Stomach smooth muscle (tissue), 2 donors: Measurements from ENCODE around the gene CTNNA3.
"Not testable (repeated sequence)": the region's sequence is repeated elsewhere in the genome, so short reads cannot be mapped to it uniquely, and the experiment has no call there.

Source experiments
- H3K27ac ChIP-seq: one replicate; pipeline ENCODE4 v1.7.0; 2013; ENCODE audit warnings: mild to moderate bottlenecking, low read length, inconsistent platforms
- H3K27me3 ChIP-seq, 2 donors: one replicate each; pipeline ENCODE4 v1.7.0; 2013; ENCODE audit warnings: low read length in 2 of 2; ENCODE audit not compliant: insufficient read depth in 2 of 2, control insufficient read depth in 1 of 2
- H3K36me3 ChIP-seq, 2 donors: one replicate each; pipeline ENCODE4 v1.7.0; 2013; ENCODE audit warnings: low read length in 2 of 2; ENCODE audit not compliant: control insufficient read depth in 2 of 2, insufficient read depth in 2 of 2
- H3K4me1 ChIP-seq: one replicate; pipeline ENCODE4 v1.7.0; 2013; ENCODE audit warnings: low read length; ENCODE audit not compliant: control insufficient read depth, insufficient read depth
- H3K4me3 ChIP-seq, 2 donors: one replicate each; pipeline ENCODE4 v1.7.0; 2013; ENCODE audit warnings: low read length in 2 of 2
- H3K9ac ChIP-seq, 2 donors: one replicate each; pipeline ENCODE4 v1.7.0; 2013; ENCODE audit warnings: low read length in 2 of 2, mild to moderate bottlenecking in 1 of 2
- H3K9me3 ChIP-seq, 2 donors: one replicate each; pipeline ENCODE4 v1.7.0; 2013; ENCODE audit warnings: low read length in 2 of 2; ENCODE audit not compliant: control insufficient read depth in 2 of 2
- donor health status: healthy.
- donor health status: Pancreatic carcinoma.

Gene CTNNA3

GRCh38 chr10:67473850-67474633 lies 222.0 kb downstream of the CTNNA3 start:
- Histone ChIP-seq H3K36me3 (no peaks in the 10 kb centered on the region), H3K4me1 (no peaks in the 10 kb centered on the region)

GRCh38 chr10:67471022-67471421 lies 225.0 kb downstream of the CTNNA3 start:
- no peak overlapping the region for H3K27ac ChIP-seq
- no peaks in the 10 kb centered on the region for H3K36me3 ChIP-seq
- H3K27me3 ChIP-seq = no peaks in the 10 kb centered on the region
- H3K9me3 ChIP-seq = no peaks in the 10 kb centered on the region
- H3K9ac ChIP-seq = no peak overlapping the region
- no peak overlapping the region for H3K4me3 ChIP-seq
- H3K4me1 ChIP-seq = no peaks in the 10 kb centered on the region

More at GRCh38 chr10:67473850-67474633, 222.0 kb downstream of the CTNNA3 start:
- no peak overlapping the region for H3K4me3 ChIP-seq
- no peaks in the 10 kb centered on the region for H3K27me3 ChIP-seq
- H3K9ac ChIP-seq = no peak overlapping the region
- peaks cover 0 to 6% of the 10 kb centered on the region in 2 donors for H3K9me3 ChIP-seq
- no peak overlapping the region for H3K27ac ChIP-seq

GRCh38 chr10:67464278-67464677 lies 231.7 kb downstream of the CTNNA3 start:
- Histone ChIP-seq H3K27ac (no peak overlapping the region), H3K4me3 (no peak overlapping the region), H3K36me3 (no peaks in the 10 kb centered on the region), H3K9me3 (no peaks in the 10 kb centered on the region), H3K9ac (no peak overlapping the region), H3K4me1 (no peaks in the 10 kb centered on the region), H3K27me3 (no peaks in the 10 kb centered on the region)

GRCh38 chr10:67452892-67453291 lies 243.1 kb downstream of the CTNNA3 start:
- H3K27ac ChIP-seq = no peak overlapping the region
- peaks cover 0 to 3% of the 10 kb centered on the region in 2 donors for H3K9me3 ChIP-seq
- H3K4me1 ChIP-seq = no peaks in the 10 kb centered on the region
- no peaks in the 10 kb centered on the region for H3K36me3 ChIP-seq
- H3K4me3 ChIP-seq = no peak overlapping the region
- no peaks in the 10 kb centered on the region for H3K27me3 ChIP-seq
- H3K9ac ChIP-seq = no peak overlapping the region

GRCh38 chr10:67438605-67439304 lies 257.2 kb downstream of the CTNNA3 start:
- Histone ChIP-seq H3K9ac (no peak overlapping the region), H3K27ac (no peak overlapping the region), H3K9me3 (no peaks in the 10 kb centered on the region)

GRCh38 chr10:67433276-67433675 lies 262.7 kb downstream of the CTNNA3 start:
- Histone ChIP-seq H3K27me3 (no peaks in the 10 kb centered on the region), H3K9me3 (no peaks in the 10 kb centered on the region), H3K27ac (no peak overlapping the region), H3K9ac (no peak overlapping the region), H3K36me3 (no peaks in the 10 kb centered on the region), H3K4me3 (no peak overlapping the region), H3K4me1 (no peaks in the 10 kb centered on the region)

More at GRCh38 chr10:67438605-67439304, 257.2 kb downstream of the CTNNA3 start:
- H3K4me1 ChIP-seq = peaks cover 4% of the 10 kb centered on the region
- no peaks in the 10 kb centered on the region for H3K27me3 ChIP-seq
- no peaks in the 10 kb centered on the region for H3K36me3 ChIP-seq
- H3K4me3 ChIP-seq = peak overlapping the region in 1 of 2 donors; percentile 3

GRCh38 chr10:67402620-67403019 lies 293.4 kb downstream of the CTNNA3 start:
- H3K9ac ChIP-seq = no peak overlapping the region
- no peak overlapping the region for H3K27ac ChIP-seq
- no peaks in the 10 kb centered on the region for H3K4me1 ChIP-seq
- H3K4me3 ChIP-seq = no peak overlapping the region
- H3K27me3 ChIP-seq = no peaks in the 10 kb centered on the region
- no peaks in the 10 kb centered on the region for H3K36me3 ChIP-seq
- H3K9me3 ChIP-seq = peaks cover 0 to 4% of the 10 kb centered on the region in 2 donors

GRCh38 chr10:67401711-67402110 lies 294.3 kb downstream of the CTNNA3 start:
- Histone ChIP-seq H3K4me1 (no peaks in the 10 kb centered on the region), H3K9ac (no peak overlapping the region), H3K36me3 (no peaks in the 10 kb centered on the region), H3K27ac (no peak overlapping the region), H3K9me3 (peaks cover 0 to 4% of the 10 kb centered on the region in 2 donors), H3K4me3 (no peak overlapping the region), H3K27me3 (no peaks in the 10 kb centered on the region)

GRCh38 chr10:67386841-67387533 lies 309.0 kb downstream of the CTNNA3 start:
- H3K36me3 ChIP-seq, H3K27ac ChIP-seq, H3K4me3 ChIP-seq, H3K27me3 ChIP-seq, H3K4me1 ChIP-seq, H3K9ac ChIP-seq, H3K9me3 ChIP-seq: not testable (repeated sequence)

GRCh38 chr10:67386260-67386659 lies 309.7 kb downstream of the CTNNA3 start:
- Histone ChIP-seq H3K27ac (no peak overlapping the region), H3K36me3 (no peaks in the 10 kb centered on the region), H3K4me1 (no peaks in the 10 kb centered on the region), H3K9ac (no peak overlapping the region), H3K27me3 (no peaks in the 10 kb centered on the region), H3K4me3 (no peak overlapping the region), H3K9me3 (no peaks in the 10 kb centered on the region)
